Transverse colon (tissue), 3 donors: Measurements from ENCODE around the gene CHMP2B.

ENCODE experiments used
- EP300 ChIP-seq: sonication (generic); formaldehyde crosslinking; IDR thresholded peaks from one replicate; pipeline ENCODE4 v1.6.1; 2017; ENCODE audit warnings: antibody characterized with exemption, low read depth
- POLR2A ChIP-seq: fragments of 450-650 bp; IDR thresholded peaks from one replicate; pipeline ENCODE4 v1.6.1; 2016; ENCODE audit warnings: antibody characterized with exemption, mild to moderate bottlenecking, moderate library complexity
- TF ChIP-seq, protein P1 (sequence below), 5 experiments: fragments of 200-600 bp in 3 of 5; fragments of 450-650 bp in 2 of 5; sonication (generic) in 3 of 5; IDR thresholded peaks; 1 replicate in 2 of 5; 2 replicates in 3 of 5; pipeline ENCODE4 v1.5.1; 2016 to 2017; ENCODE audit warnings: antibody characterized with exemption in 5 of 5, inconsistent platforms in 3 of 5, mild to moderate bottlenecking in 2 of 5, moderate library complexity in 1 of 5

DNA sequence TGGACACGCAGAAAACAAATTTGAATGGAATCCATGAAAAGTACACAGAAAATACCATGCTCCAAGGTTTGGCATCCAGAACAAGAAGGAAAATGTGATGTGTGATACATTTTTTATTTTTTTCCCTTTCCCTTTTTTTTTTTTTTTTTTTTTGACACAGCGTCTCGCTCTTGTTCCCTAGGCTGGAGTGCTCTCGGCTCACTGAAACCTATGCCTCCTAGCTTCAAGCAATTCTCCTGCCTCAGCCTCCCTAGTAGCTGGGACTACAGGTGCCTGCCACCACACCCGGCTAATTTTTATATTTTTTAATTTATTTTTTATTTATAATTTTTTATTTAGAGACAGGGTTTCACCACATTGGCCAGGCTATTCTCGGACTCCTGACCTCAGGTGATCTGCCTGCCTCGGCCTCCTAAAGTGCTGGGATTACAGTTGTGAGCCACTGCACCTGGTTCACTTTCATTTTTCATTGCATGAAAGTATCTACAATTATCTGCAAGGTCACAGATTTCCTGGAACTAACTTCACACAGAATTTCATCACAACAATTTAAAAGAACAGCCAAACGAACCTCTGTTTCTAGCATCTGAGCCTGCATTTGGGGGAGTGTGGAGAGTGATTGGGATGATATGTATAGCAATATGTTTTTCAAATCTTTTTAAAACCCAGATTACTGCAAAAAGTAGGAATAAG is 41.0 kb downstream of the CHMP2B start:
- TF ChIP-seq, protein P1, sequence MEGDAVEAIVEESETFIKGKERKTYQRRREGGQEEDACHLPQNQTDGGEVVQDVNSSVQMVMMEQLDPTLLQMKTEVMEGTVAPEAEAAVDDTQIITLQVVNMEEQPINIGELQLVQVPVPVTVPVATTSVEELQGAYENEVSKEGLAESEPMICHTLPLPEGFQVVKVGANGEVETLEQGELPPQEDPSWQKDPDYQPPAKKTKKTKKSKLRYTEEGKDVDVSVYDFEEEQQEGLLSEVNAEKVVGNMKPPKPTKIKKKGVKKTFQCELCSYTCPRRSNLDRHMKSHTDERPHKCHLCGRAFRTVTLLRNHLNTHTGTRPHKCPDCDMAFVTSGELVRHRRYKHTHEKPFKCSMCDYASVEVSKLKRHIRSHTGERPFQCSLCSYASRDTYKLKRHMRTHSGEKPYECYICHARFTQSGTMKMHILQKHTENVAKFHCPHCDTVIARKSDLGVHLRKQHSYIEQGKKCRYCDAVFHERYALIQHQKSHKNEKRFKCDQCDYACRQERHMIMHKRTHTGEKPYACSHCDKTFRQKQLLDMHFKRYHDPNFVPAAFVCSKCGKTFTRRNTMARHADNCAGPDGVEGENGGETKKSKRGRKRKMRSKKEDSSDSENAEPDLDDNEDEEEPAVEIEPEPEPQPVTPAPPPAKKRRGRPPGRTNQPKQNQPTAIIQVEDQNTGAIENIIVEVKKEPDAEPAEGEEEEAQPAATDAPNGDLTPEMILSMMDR (IDR thresholded peaks at IDR 0.05): no peak
- no peak for TF ChIP-seq POLR2A
- TF ChIP-seq EP300: no peak
